Measurements from ENCODE around the gene ZNF273.

Gene ZNF273

GRCh38 chr7:64870656-64871055 lies 32.4 kb upstream of the ZNF273 start:
- Histone ChIP-seq H3K27me3 (ENCODE audit: control insufficient read depth, insufficient read depth, low read length) (peaks cover 14% of the 10 kb centered on the region), H3K9me3 (ENCODE audit: control insufficient read depth, insufficient read depth, low read depth, low read length) (peaks cover 17% of the 10 kb centered on the region; the same call in 1 of the 2 replicates), H3K27ac (ENCODE audit: low read depth, low read length) (no peak overlapping the region), H3K4me1 (ENCODE audit: control insufficient read depth, insufficient read depth, low read length) (no peaks in the 10 kb centered on the region), H3K36me3 (ENCODE audit: control insufficient read depth, insufficient read depth, low read length) (no peaks in the 10 kb centered on the region), H3K4me3 (ENCODE audit: low read depth, low read length) (no peak overlapping the region), H3K9ac (ENCODE audit: low read length) (no peak overlapping the region)

DNA sequence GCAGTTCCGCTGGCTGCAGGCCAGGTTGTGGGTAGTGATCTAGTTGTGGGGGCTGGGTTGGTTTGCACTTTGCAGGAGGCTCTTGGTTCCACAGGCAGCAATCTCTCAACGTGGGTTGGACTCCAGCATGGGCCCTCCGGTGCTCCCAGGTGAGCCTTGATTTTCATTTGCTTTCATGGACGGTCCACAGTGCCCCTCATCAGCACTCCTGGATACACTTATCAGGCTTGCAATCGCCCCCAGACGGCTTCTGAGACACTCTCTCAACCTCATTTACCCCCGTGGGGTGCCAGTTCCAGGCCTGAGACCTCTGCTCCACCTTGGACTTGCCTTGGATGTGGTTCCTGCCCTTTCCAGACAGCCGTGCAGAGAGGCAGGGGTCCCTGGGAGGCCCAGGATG lies 31.3 kb upstream of the ZNF273 start:
- no peak overlapping the region for H3K4me3 ChIP-seq (ENCODE audit: low read depth, low read length)
- no peaks in the 10 kb centered on the region for H3K36me3 ChIP-seq (ENCODE audit: control insufficient read depth, insufficient read depth, low read length)
- H3K27me3 ChIP-seq (ENCODE audit: control insufficient read depth, insufficient read depth, low read length): peaks cover 25% of the 10 kb centered on the region
- no peaks in the 10 kb centered on the region for H3K4me1 ChIP-seq (ENCODE audit: control insufficient read depth, insufficient read depth, low read length)
- peaks cover 10% of the 10 kb centered on the region; the same call in 1 of the 2 replicates for H3K9me3 ChIP-seq (ENCODE audit: control insufficient read depth, insufficient read depth, low read depth, low read length)
- no peak overlapping the region for H3K9ac ChIP-seq (ENCODE audit: low read length)
- H3K27ac ChIP-seq (ENCODE audit: low read depth, low read length): no peak overlapping the region

- Histone ChIP-seq H3K9me3 (ENCODE audit: control insufficient read depth, insufficient read depth, low read depth, low read length) (peaks cover 10% of the 10 kb centered on the region; the same call in 1 of the 2 replicates), H3K4me1 (ENCODE audit: control insufficient read depth, insufficient read depth, low read length) (0 out of 2 replicates have a peak, but pooled peaks cover 2% of the 10 kb centered on the region)
Observed at GRCh38 chr7:64872351-64873154, 30.5 kb upstream of the ZNF273 start.

DNA sequence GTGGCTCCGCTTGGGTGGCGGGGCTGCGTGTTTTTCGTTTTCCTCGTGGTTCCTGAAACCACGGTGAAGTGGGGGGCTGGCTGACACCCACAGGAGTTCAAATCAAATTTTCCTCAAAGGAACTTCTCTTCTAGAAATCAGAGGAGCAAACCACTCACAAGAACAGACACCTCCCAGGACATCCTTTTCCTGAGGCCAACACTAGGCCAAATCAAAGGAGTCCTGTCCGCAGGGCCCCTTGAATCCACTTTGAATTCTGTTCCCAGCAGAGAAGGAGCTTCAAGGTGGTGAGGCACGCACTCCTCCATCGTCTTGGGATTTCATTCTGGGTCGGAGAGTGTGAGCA lies 29.9 kb upstream of the ZNF273 start:
- Histone ChIP-seq H3K4me3 (ENCODE audit: low read depth, low read length) (no peak overlapping the region), H3K9ac (ENCODE audit: low read length) (no peak overlapping the region), H3K27ac (ENCODE audit: low read depth, low read length) (no peak overlapping the region), H3K27me3 (ENCODE audit: control insufficient read depth, insufficient read depth, low read length) (peaks cover 39% of the 10 kb centered on the region), H3K9me3 (ENCODE audit: control insufficient read depth, insufficient read depth, low read depth, low read length) (peaks cover 10% of the 10 kb centered on the region; the same call in 1 of the 2 replicates), H3K36me3 (ENCODE audit: control insufficient read depth, insufficient read depth, low read length) (no peaks in the 10 kb centered on the region), H3K4me1 (ENCODE audit: control insufficient read depth, insufficient read depth, low read length) (0 out of 2 replicates have a peak, but pooled peaks cover 2% of the 10 kb centered on the region)

More at GRCh38 chr7:64872351-64873154, 30.5 kb upstream of the ZNF273 start:
- Histone ChIP-seq H3K9ac (ENCODE audit: low read length) (no peak overlapping the region), H3K4me3 (ENCODE audit: low read depth, low read length) (no peak overlapping the region), H3K27me3 (ENCODE audit: control insufficient read depth, insufficient read depth, low read length) (peaks cover 33% of the 10 kb centered on the region), H3K36me3 (ENCODE audit: control insufficient read depth, insufficient read depth, low read length) (no peaks in the 10 kb centered on the region), H3K27ac (ENCODE audit: low read depth, low read length) (no peak overlapping the region)

DNA sequence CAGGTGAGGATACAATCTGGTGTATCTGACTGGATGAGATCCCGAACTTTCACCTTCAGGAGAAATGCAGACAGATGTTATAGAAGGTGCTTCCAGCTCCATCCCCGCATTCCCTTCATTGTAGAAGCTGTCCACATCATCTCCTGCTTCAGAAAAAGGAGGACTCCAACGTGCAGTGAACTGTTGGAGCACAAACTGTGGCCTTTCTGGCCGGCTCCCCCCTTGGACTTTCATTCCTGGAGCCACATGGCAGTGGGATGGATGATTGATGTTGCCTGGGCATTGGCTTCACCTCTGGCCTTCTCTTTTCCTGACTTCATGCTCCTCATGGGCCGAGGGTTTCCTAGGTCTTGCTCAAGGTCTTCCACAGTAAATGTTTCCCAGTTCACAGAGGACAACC lies 29.6 kb upstream of the ZNF273 start:
- Histone ChIP-seq H3K4me1 (ENCODE audit: control insufficient read depth, insufficient read depth, low read length) (0 out of 2 replicates have a peak, but pooled peaks cover 2% of the 10 kb centered on the region), H3K4me3 (ENCODE audit: low read depth, low read length) (no peak overlapping the region), H3K36me3 (ENCODE audit: control insufficient read depth, insufficient read depth, low read length) (no peaks in the 10 kb centered on the region), H3K27me3 (ENCODE audit: control insufficient read depth, insufficient read depth, low read length) (peaks cover 43% of the 10 kb centered on the region), H3K9ac (ENCODE audit: low read length) (no peak overlapping the region), H3K9me3 (ENCODE audit: control insufficient read depth, insufficient read depth, low read depth, low read length) (peaks cover 7% of the 10 kb centered on the region; the same call in 1 of the 2 replicates), H3K27ac (ENCODE audit: low read depth, low read length) (no peak overlapping the region)

DNA sequence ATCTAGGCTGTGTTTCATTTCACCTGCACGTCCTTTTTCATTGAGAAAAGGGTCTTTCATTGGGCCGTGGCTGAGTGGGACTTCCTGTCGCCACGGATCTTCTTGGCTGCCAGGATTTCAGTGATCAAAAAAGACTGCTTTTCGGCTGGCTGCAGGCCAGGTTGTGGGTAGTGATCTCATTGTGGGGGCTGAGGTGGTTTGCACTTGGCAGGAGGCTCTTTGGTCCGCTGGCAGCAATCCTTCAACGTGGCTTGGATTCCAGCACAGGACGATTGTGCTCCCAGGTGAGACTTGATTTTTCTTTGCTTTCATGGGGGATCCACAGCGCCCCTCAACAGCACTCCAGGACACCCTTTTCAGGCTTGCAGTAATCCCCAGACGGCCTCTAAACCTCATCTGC lies 29.0 kb upstream of the ZNF273 start:
- Histone ChIP-seq H3K27me3 (ENCODE audit: control insufficient read depth, insufficient read depth, low read length) (peaks cover 45% of the 10 kb centered on the region), H3K36me3 (ENCODE audit: control insufficient read depth, insufficient read depth, low read length) (no peaks in the 10 kb centered on the region), H3K27ac (ENCODE audit: low read depth, low read length) (no peak overlapping the region), H3K9ac (ENCODE audit: low read length) (no peak overlapping the region), H3K4me3 (ENCODE audit: low read depth, low read length) (no peak overlapping the region), H3K9me3 (ENCODE audit: control insufficient read depth, insufficient read depth, low read depth, low read length) (peaks cover 7% of the 10 kb centered on the region; the same call in 1 of the 2 replicates), H3K4me1 (ENCODE audit: control insufficient read depth, insufficient read depth, low read length) (0 out of 2 replicates have a peak, but pooled peaks cover 2% of the 10 kb centered on the region)

- Histone ChIP-seq H3K4me3 (ENCODE audit: low read depth, low read length) (no peak overlapping the region), H3K4me1 (ENCODE audit: control insufficient read depth, insufficient read depth, low read length) (0 out of 2 replicates have a peak, but pooled peaks cover 2% of the 10 kb centered on the region), H3K27me3 (ENCODE audit: control insufficient read depth, insufficient read depth, low read length) (peaks cover 48% of the 10 kb centered on the region), H3K9me3 (ENCODE audit: control insufficient read depth, insufficient read depth, low read depth, low read length) (peaks cover 7% of the 10 kb centered on the region; the same call in 1 of the 2 replicates), H3K27ac (ENCODE audit: low read depth, low read length) (no peak overlapping the region), H3K9ac (ENCODE audit: low read length) (no peak overlapping the region), H3K36me3 (ENCODE audit: control insufficient read depth, insufficient read depth, low read length) (no peaks in the 10 kb centered on the region)
Observed at GRCh38 chr7:64874562-64875250, 28.4 kb upstream of the ZNF273 start.

DNA sequence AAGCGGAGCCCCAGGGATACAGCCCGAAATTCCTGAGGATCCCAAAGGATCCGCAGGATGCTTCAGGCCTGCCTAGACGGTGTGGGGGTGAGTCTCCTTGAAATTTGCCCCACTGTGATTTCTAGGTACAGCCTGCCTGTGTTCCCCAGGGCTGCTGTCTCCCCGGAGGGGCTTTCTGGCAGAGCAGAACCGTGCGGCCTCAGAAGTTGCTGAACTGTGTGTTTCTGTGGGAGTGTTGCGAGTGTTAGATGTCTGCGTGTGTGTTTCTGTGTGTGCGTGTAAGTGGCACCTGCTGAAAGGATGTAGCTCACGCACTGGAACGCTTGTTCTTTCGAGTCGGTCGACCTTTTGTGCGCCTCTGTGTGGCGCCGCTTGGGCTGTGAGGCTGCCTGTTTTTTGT lies 27.8 kb upstream of the ZNF273 start:
- H3K9me3 ChIP-seq (ENCODE audit: control insufficient read depth, insufficient read depth, low read depth, low read length): peaks cover 12% of the 10 kb centered on the region; the same call in 1 of the 2 replicates
- H3K36me3 ChIP-seq (ENCODE audit: control insufficient read depth, insufficient read depth, low read length): no peaks in the 10 kb centered on the region
- 0 out of 2 replicates have a peak, but pooled peaks cover 2% of the 10 kb centered on the region for H3K4me1 ChIP-seq (ENCODE audit: control insufficient read depth, insufficient read depth, low read length)
- no peak overlapping the region for H3K9ac ChIP-seq (ENCODE audit: low read length)
- peaks cover 48% of the 10 kb centered on the region for H3K27me3 ChIP-seq (ENCODE audit: control insufficient read depth, insufficient read depth, low read length)
- no peak overlapping the region for H3K27ac ChIP-seq (ENCODE audit: low read depth, low read length)
- H3K4me3 ChIP-seq (ENCODE audit: low read depth, low read length): no peak overlapping the region

DNA sequence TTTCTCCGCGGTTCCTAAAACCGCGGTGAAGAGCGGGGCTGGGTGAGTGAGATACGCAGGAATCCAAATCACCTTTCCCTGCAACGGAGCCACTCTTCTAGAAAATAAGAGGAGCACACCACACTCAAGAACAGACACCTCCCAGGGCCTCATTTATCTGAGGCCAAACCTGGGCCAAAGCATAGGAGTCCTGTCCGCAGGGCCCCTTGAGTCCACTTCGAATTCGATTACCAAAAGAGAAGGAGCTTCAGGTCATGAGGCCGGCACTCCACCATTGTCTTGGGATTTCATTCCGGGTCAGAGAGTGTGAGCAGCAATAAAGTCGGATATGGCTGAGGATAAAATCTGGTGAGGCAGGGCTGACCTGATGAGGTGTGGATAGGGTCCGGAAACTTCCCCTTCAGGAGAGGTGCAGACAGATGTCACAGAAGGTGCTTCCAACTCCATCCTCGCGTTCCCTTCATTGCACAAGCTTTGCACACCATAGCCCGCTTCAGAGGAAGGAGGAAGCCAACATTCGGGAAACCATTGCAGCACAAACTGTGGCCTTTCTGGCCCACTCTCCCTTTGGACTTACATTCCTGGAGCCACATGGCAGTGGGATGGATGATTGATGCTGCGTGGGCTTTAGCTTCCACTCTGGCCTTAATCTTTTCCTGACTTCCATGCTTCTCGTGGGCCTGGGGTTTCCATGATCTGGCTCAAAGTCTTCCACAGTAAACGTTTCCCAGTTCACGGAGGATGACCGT lies 27.2 kb upstream of the ZNF273 start:
- Histone ChIP-seq H3K4me1 (ENCODE audit: control insufficient read depth, insufficient read depth, low read length) (0 out of 2 replicates have a peak, but pooled peaks cover 2% of the 10 kb centered on the region), H3K9me3 (ENCODE audit: control insufficient read depth, insufficient read depth, low read depth, low read length) (peaks cover 12% of the 10 kb centered on the region; the same call in 1 of the 2 replicates), H3K9ac (ENCODE audit: low read length) (no peak overlapping the region), H3K4me3 (ENCODE audit: low read depth, low read length) (no peak overlapping the region), H3K36me3 (ENCODE audit: control insufficient read depth, insufficient read depth, low read length) (no peaks in the 10 kb centered on the region), H3K27ac (ENCODE audit: low read depth, low read length) (no peak overlapping the region), H3K27me3 (ENCODE audit: control insufficient read depth, insufficient read depth, low read length) (peaks cover 48% of the 10 kb centered on the region)

- H3K4me3 ChIP-seq (ENCODE audit: low read depth, low read length): peak overlapping the region; percentile 56
Observed at GRCh38 chr7:64876792-64877713, 26.0 kb upstream of the ZNF273 start.

More at GRCh38 chr7:64876792-64877713, 26.0 kb upstream of the ZNF273 start:
- 0 out of 2 replicates have a peak, but pooled peaks cover 2% of the 10 kb centered on the region for H3K4me1 ChIP-seq (ENCODE audit: control insufficient read depth, insufficient read depth, low read length)
- no peak overlapping the region for H3K9ac ChIP-seq (ENCODE audit: low read length)
- H3K36me3 ChIP-seq (ENCODE audit: control insufficient read depth, insufficient read depth, low read length): no peaks in the 10 kb centered on the region
- H3K27me3 ChIP-seq (ENCODE audit: control insufficient read depth, insufficient read depth, low read length): peaks cover 60% of the 10 kb centered on the region
- H3K27ac ChIP-seq (ENCODE audit: low read depth, low read length): no peak overlapping the region
- H3K9me3 ChIP-seq (ENCODE audit: control insufficient read depth, insufficient read depth, low read depth, low read length): peaks cover 14% of the 10 kb centered on the region; the same call in 1 of the 2 replicates
